GM12878 (cell line): Measurements from ENCODE around the gene EPB42. TPM values are rescaled to one million over a fixed set of nuclear protein-coding genes. Genes with fewer than 3 reads are reported as not detected.

Source experiments
- ATAC-seq: fragments of 200-7000 bp; cut with Tn5 transposase; 3 replicates; pipeline ENCODE4 v1.9.1; 2020; ENCODE audit warnings: mild to moderate bottlenecking, moderate library complexity
- BruUV-seq: library from RNA; stranded (reverse); fragments of 400-500 nt; replicated peaks from 2 replicates; lab custom pipeline; 2021; lab: Mats Ljungman, UMichigan
- CTCF ChIA-PET: fragments of 300-600 bp; sonication (Branson Sonifier 250); formaldehyde crosslinking; extraction: SDS; loops from one replicate; lab custom pipeline; 2021; ENCODE audit warnings: inconsistent platforms; lab: Yijun Ruan, JAX
- POLR2A ChIA-PET: fragments of 350-600 bp; formaldehyde crosslinking; extraction: SDS; loops from one replicate; lab custom pipeline; 2021; ENCODE audit warnings: inconsistent platforms; lab: Charles Lee
- RAD21 ChIA-PET: fragments of 300-600 bp; sonication (Branson Sonifier 250); formaldehyde crosslinking; loops from one replicate; lab custom pipeline; 2023; ENCODE audit warnings: antibody characterized with exemption; ENCODE audit not compliant: unreplicated experiment; lab: Charles Lee
- SMC1A ChIA-PET: fragments of 300-600 bp; sonication (Branson Sonifier 250); formaldehyde crosslinking; loops from one replicate; lab custom pipeline; 2023; ENCODE audit not compliant: unreplicated experiment, uncharacterized antibody; lab: Charles Lee
- DNase-seq: peaks from one replicate; pipeline ENCODE4 v3.0.0-alpha.2; 2011; ENCODE audit warnings: low read depth, low spot score
- FAIRE-seq: peaks from 3 replicates; lab custom pipeline; 2011; peaks lifted over from hg19 to GRCh38; lab: Jason Lieb, UNC
- H2AFZ ChIP-seq: 2 replicates; pipeline ENCODE4 v1.6.0; 2011; ENCODE audit warnings: low read depth, low read length, control low read depth; ENCODE audit not compliant: control insufficient read depth
- H3K27ac ChIP-seq: 2 replicates; pipeline ENCODE4 v1.5.1; 2011; ENCODE audit warnings: control low read depth; ENCODE audit not compliant: control insufficient read depth, insufficient read depth
- H3K27me3 ChIP-seq, 2 experiments: replicated peaks in 1 of 2; 2 replicates each; pipeline versions ENCODE4 v1.6.0 to v1.6.1; 2011; ENCODE audit warnings: low read length in 1 of 2; ENCODE audit not compliant: control insufficient read depth in 2 of 2, insufficient read depth in 2 of 2
- H3K36me3 ChIP-seq, 2 experiments: 2 replicates each; pipeline ENCODE4 v1.5.1; 2011; ENCODE audit warnings: low read length in 1 of 2; ENCODE audit not compliant: control insufficient read depth in 2 of 2, insufficient read depth in 2 of 2
- H3K4me1 ChIP-seq: 2 replicates; pipeline ENCODE4 v1.6.1; 2011; ENCODE audit warnings: mild to moderate bottlenecking, low read length, moderate library complexity, mixed read lengths; ENCODE audit not compliant: control insufficient read depth, insufficient read depth
- H3K4me2 ChIP-seq: 2 replicates; pipeline ENCODE4 v1.6.0; 2011; ENCODE audit warnings: control low read depth; ENCODE audit not compliant: control insufficient read depth, insufficient read depth
- H3K4me3 ChIP-seq: fragments of 200-600 bp; sonication (generic); 2 replicates; pipeline ENCODE4 v1.5.1; 2016
- H3K79me2 ChIP-seq: 2 replicates; pipeline ENCODE4 v1.6.0; 2011; ENCODE audit warnings: low read length; ENCODE audit not compliant: control insufficient read depth, insufficient read depth
- H3K9ac ChIP-seq: 2 replicates; pipeline ENCODE4 v1.8.0; 2011; ENCODE audit warnings: low read length, control low read depth, mixed read lengths; ENCODE audit not compliant: control insufficient read depth, insufficient read depth
- H3K9me3 ChIP-seq: replicated peaks from 3 replicates; pipeline ENCODE4 v1.5.1; 2011; ENCODE audit warnings: mild to moderate bottlenecking, low read length; ENCODE audit not compliant: control insufficient read depth, insufficient read depth
- H4K20me1 ChIP-seq: 2 replicates; pipeline ENCODE4 v1.6.0; 2011; ENCODE audit not compliant: control insufficient read depth, insufficient read depth
- ASH2L ChIP-seq: fragments of 300-600, 200-600 bp; sonication (generic); IDR thresholded peaks from 2 replicates; pipeline ENCODE4 v1.6.1; 2017; ENCODE audit warnings: low read depth, mild to moderate bottlenecking, borderline replicate concordance
- BMI1 ChIP-seq: fragments of 450-650 bp; IDR thresholded peaks from 2 replicates; pipeline ENCODE4 v1.6.1; 2016; ENCODE audit warnings: mild to moderate bottlenecking, moderate library complexity, borderline replicate concordance
- CHD4 ChIP-seq: fragments of 200-600 bp; sonication (generic); IDR thresholded peaks from 2 replicates; pipeline ENCODE4 v1.6.1; 2016; ENCODE audit warnings: mild to moderate bottlenecking
- CREM ChIP-seq: IDR thresholded peaks from 2 replicates; pipeline ENCODE4 v1.6.1; 2014; ENCODE audit warnings: antibody characterized with exemption, low read depth
- KAT2A ChIP-seq: conservative IDR thresholded peaks from 2 replicates; pipeline ENCODE4 v1.6.1; 2011; ENCODE audit warnings: low read depth, low read length; ENCODE audit not compliant: control insufficient read depth
- SMAD1 ChIP-seq: fragments of 450-650 bp; IDR thresholded peaks from 2 replicates; pipeline ENCODE4 v1.6.1; 2018; ENCODE audit warnings: mild to moderate bottlenecking, low read depth; ENCODE audit not compliant: partially characterized antibody
- SUPT20H ChIP-seq: IDR thresholded peaks from 2 replicates; pipeline ENCODE4 v1.6.1; 2011; ENCODE audit warnings: low read depth, mild to moderate bottlenecking, low read length, moderate library complexity, borderline replicate concordance; ENCODE audit not compliant: control insufficient read depth
- USF2 ChIP-seq: IDR thresholded peaks from 2 replicates; pipeline ENCODE4 v1.6.1; 2011; ENCODE audit warnings: low read depth, low read length, improper control_type of control experiment, borderline replicate concordance
- WGBS: methylation state at CpG from one replicate; pipeline ENCODE4 v1.1.6; 2016; ENCODE audit warnings: low lambda C conversion rate; ENCODE audit not compliant: insufficient replicate concordance, insufficient coverage; ENCODE audit errors: missing lambda C conversion rate; 5-methylcytosine and 5-hydroxymethylcytosine counted together
- in situ Hi-C: fragments of 300-500 bp; cut with MboI; formaldehyde crosslinking; loops from 9 replicates; pipeline ENCODE4 v1.14.3; 2018; ENCODE audit warnings: mixed read lengths
- intact Hi-C: fragments of 100-400 bp; cut with micrococcal nuclease; formaldehyde crosslinking; loops from one replicate; pipeline ENCODE4 v1.14.2; 2022; ENCODE audit not compliant: unreplicated experiment
- polyA plus RNA-seq, 11 experiments: library from polyadenylated mRNA; depleted of rRNA in 4 of 11; unstranded in 6 of 11; stranded (reverse) in 5 of 11; fragments of >200 nt; fragmentation: Nextera tagmentation in 4 of 11; fragmentation: Illumina TruSeq in 1 of 11; extraction: Ambion mirVana in 4 of 11; extraction: Trizol in 1 of 11; gene quantifications; 1 replicate in 1 of 11; 2 replicates in 10 of 11; pipeline versions ENCODE4 v1.2.1 to v1.2.3, GENCODE V29; 2011 to 2016; ENCODE audit warnings: inconsistent platforms in 2 of 11, missing spikeins in 2 of 11, low read depth in 1 of 11
- total RNA-seq, 4 experiments: library from RNA; depleted of rRNA in 3 of 4; stranded (reverse); fragments of >200 nt in 3 of 4; fragmentation: Illumina TruSeq in 1 of 4; extraction: Trizol in 1 of 4; gene quantifications; 2 replicates each; pipeline versions ENCODE4 v1.2.1 to v1.2.3, GENCODE V29; 2013 to 2021

EPB42 gene
- total and polyA plus RNA-seq, 10 of the 15 experiments (the other 5 are each of a cell fraction or from before 2014, with no cell fraction given) = not detected

GRCh38 chr15:43256341-43256740, 35.5 kb upstream of the EPB42 start:
- no peak overlapping the region for H2AFZ ChIP-seq
- in situ Hi-C loops (no loop called here), intact Hi-C loops (no loop called here)
- POLR2A ChIA-PET = interaction anchor here (1.3 kb wide), 1 partner anchor 11 kb away, joined by 4 read pairs; no protein-coding TSS in a partner anchor
- H3K27ac ChIP-seq = no peak overlapping the region
- H4K20me1 ChIP-seq = no peaks in the 10 kb centered on the region
- no peaks in the 10 kb centered on the region for H3K27me3 ChIP-seq
- H3K79me2 ChIP-seq = no peaks in the 10 kb centered on the region
- TF ChIP-seq SUPT20H (no peak), USF2 (no peak), CREM (no peak), ASH2L (no peak), BMI1 (no peak), CHD4 (no peak), KAT2A (no peak), SMAD1 (no peak)
- CTCF ChIA-PET = interaction anchor here (1.2 to 1.9 kb wide), 5 partner anchors 9 to 31 kb away, joined by 3 to 10 read pairs (median 5); no protein-coding TSS in a partner anchor
- H3K9me3 ChIP-seq = no peaks in the 10 kb centered on the region
- 69% methylated on average over 7 of the region's 7 CpGs for WGBS
- no peak overlapping the region for H3K4me2 ChIP-seq
- DNase-seq = no peak
- no peaks in the 10 kb centered on the region for H3K36me3 ChIP-seq
- SMC1A ChIA-PET = interaction anchor here (0.6 to 3.8 kb wide), 8 partner anchors 11 to 31 kb away, joined by 3 to 28 read pairs (median 5); partner anchors contain the start of gene TGM5
- ATAC-seq = no peak
- H3K4me1 ChIP-seq = peaks cover 29% of the 10 kb centered on the region
- no peak for FAIRE-seq
- no TSS peak for BruUV-seq
- H3K4me3 ChIP-seq = no peak overlapping the region
- RAD21 ChIA-PET = interaction anchor here (1.2 to 7.0 kb wide), 2 partner anchors 11 to 31 kb away, joined by 3 to 37 read pairs; partner anchors contain the start of gene TGM5
- H3K9ac ChIP-seq = no peak overlapping the region
